LoVo (cell line): Measurements from ENCODE around the gene WTAP.
A peak's percentile ranks its signal among the peaks of the same experiment; 100 is the strongest.
"Not testable (repeated sequence)": the region's sequence is repeated elsewhere in the genome, so short reads cannot be mapped to it uniquely, and the experiment has no call there.

Experiments
- DNase-seq: peaks from one replicate; pipeline ENCODE4 v3.0.0-alpha.2; 2016; ENCODE audit warnings: low spot score

The WTAP gene

GRCh38 chr6:159729598-159730331 is 2.5 kb downstream of the WTAP start:
- DNase-seq = no peak

- DNase-seq = no peak
Observed at GRCh38 chr6:159730332-159730676, 3.0 kb downstream of the WTAP start.

GRCh38 chr6:159732550-159732949 is 5.2 kb downstream of the WTAP start:
- not testable (repeated sequence) for DNase-seq

- not testable (repeated sequence) for DNase-seq
Observed at GRCh38 chr6:159733395-159733794, 6.1 kb downstream of the WTAP start.

- DNase-seq = no peak
Observed at GRCh38 chr6:159736908-159737307, 9.6 kb downstream of the WTAP start.

GRCh38 chr6:159739341-159739740 is 12.0 kb downstream of the WTAP start:
- DNase-seq = no peak

- no peak for DNase-seq
Observed at GRCh38 chr6:159742165-159742564, 14.9 kb downstream of the WTAP start.

- DNase-seq = no peak
Observed at GRCh38 chr6:159745081-159745480, 17.8 kb downstream of the WTAP start.

- no peak for DNase-seq
Observed at GRCh38 chr6:159746759-159747158, 19.5 kb downstream of the WTAP start.

- DNase-seq = not testable (repeated sequence)
Observed at GRCh38 chr6:159748127-159748526, 20.8 kb downstream of the WTAP start.

- DNase-seq = no peak
Observed at GRCh38 chr6:159751448-159751847, 24.1 kb downstream of the WTAP start.

- no peak for DNase-seq
Observed at GRCh38 chr6:159753081-159753872, 26.0 kb downstream of the WTAP start.

GRCh38 chr6:159754401-159754800 is 27.1 kb downstream of the WTAP start:
- no peak for DNase-seq

GRCh38 chr6:159754959-159755914 is 27.9 kb downstream of the WTAP start:
- no peak for DNase-seq

GRCh38 chr6:159756508-159756907 is 29.2 kb downstream of the WTAP start:
- no peak for DNase-seq

GRCh38 chr6:159758031-159759001 is 31.0 kb downstream of the WTAP start:
- DNase-seq = peak; percentile 38

- no peak for DNase-seq
Observed at GRCh38 chr6:159759645-159760044, 32.3 kb downstream of the WTAP start.

- peak; percentile 28 for DNase-seq
Observed at GRCh38 chr6:159760602-159761057, 33.3 kb downstream of the WTAP start.

- DNase-seq = peak; percentile 26
Observed at GRCh38 chr6:159761129-159761872, 34.0 kb downstream of the WTAP start.
